ENCODE results near the gene C19orf44.
"Not testable (repeated sequence)": the region's sequence is repeated elsewhere in the genome, so short reads cannot be mapped to it uniquely, and the experiment has no call there.

The C19orf44 gene

GRCh38 chr19:16551902-16552301 lies 55.7 kb downstream of the C19orf44 start:
- H3K27ac Mint-ChIP-seq, ATAC-seq, DNase-seq, H3K9me3 Mint-ChIP-seq, H3K27me3 Mint-ChIP-seq, H3K4me3 Mint-ChIP-seq, H3K4me1 Mint-ChIP-seq: not testable (repeated sequence)
- H3K36me3 Mint-ChIP-seq (ENCODE audit: low read depth), result peaks cover 24% of the 10 kb centered on the region

- DNase-seq (no peak), ATAC-seq (no peak)
- H3K27me3 Mint-ChIP-seq, result no peaks in the 10 kb centered on the region
- H3K9me3 Mint-ChIP-seq, result no peaks in the 10 kb centered on the region
- peaks cover 9% of the 10 kb centered on the region for H3K4me1 Mint-ChIP-seq
- H3K36me3 Mint-ChIP-seq (ENCODE audit: low read depth), result peaks cover 34% of the 10 kb centered on the region
- no peak overlapping the region for H3K4me3 Mint-ChIP-seq
- H3K27ac Mint-ChIP-seq, result no peak overlapping the region
Observed at GRCh38 chr19:16554776-16555175, 58.6 kb downstream of the C19orf44 start.

GRCh38 chr19:16559780-16560276 lies 63.6 kb downstream of the C19orf44 start:
- Mint-ChIP-seq H3K27ac (no peak overlapping the region), H3K36me3 (ENCODE audit: low read depth) (peaks cover 55% of the 10 kb centered on the region)

GRCh38 chr19:16561382-16561781 lies 65.2 kb downstream of the C19orf44 start:
- no peak for ATAC-seq
- H3K4me1 Mint-ChIP-seq, result peaks cover 11% of the 10 kb centered on the region
- H3K27me3 Mint-ChIP-seq, result no peaks in the 10 kb centered on the region
- no peak overlapping the region for H3K27ac Mint-ChIP-seq
- H3K36me3 Mint-ChIP-seq (ENCODE audit: low read depth), result peaks cover 55% of the 10 kb centered on the region
- no peak overlapping the region for H3K4me3 Mint-ChIP-seq
- no peaks in the 10 kb centered on the region for H3K9me3 Mint-ChIP-seq
- no peak for DNase-seq

More at GRCh38 chr19:16559780-16560276, 63.6 kb downstream of the C19orf44 start:
- H3K9me3 Mint-ChIP-seq, result no peaks in the 10 kb centered on the region
- ATAC-seq (no peak), DNase-seq (no peak)
- H3K27me3 Mint-ChIP-seq, result no peaks in the 10 kb centered on the region
- H3K4me1 Mint-ChIP-seq, result peaks cover under 1% of the 10 kb centered on the region
- H3K4me3 Mint-ChIP-seq, result no peak overlapping the region

- no peak for ATAC-seq
- no peak for DNase-seq
- H3K9me3 Mint-ChIP-seq, result no peaks in the 10 kb centered on the region
- H3K36me3 Mint-ChIP-seq (ENCODE audit: low read depth), result peaks cover 59% of the 10 kb centered on the region
- H3K4me3 Mint-ChIP-seq, result no peak overlapping the region
- H3K4me1 Mint-ChIP-seq, result peaks cover 17% of the 10 kb centered on the region
- H3K27me3 Mint-ChIP-seq, result no peaks in the 10 kb centered on the region
- H3K27ac Mint-ChIP-seq, result no peak overlapping the region
Observed at GRCh38 chr19:16562608-16563025, 66.4 kb downstream of the C19orf44 start.

GRCh38 chr19:16564842-16565241 lies 68.6 kb downstream of the C19orf44 start:
- no peak for ATAC-seq
- Mint-ChIP-seq H3K4me1 (peaks cover 17% of the 10 kb centered on the region), H3K27ac (peak overlapping the region; percentile 34), H3K36me3 (ENCODE audit: low read depth) (peaks cover 65% of the 10 kb centered on the region), H3K4me3 (no peak overlapping the region), H3K9me3 (no peaks in the 10 kb centered on the region), H3K27me3 (no peaks in the 10 kb centered on the region)
- no peak for DNase-seq

GRCh38 chr19:16566161-16566560 lies 70.0 kb downstream of the C19orf44 start:
- DNase-seq (peak; percentile 40), ATAC-seq (peak; percentile 85)
- H3K27ac Mint-ChIP-seq, result peak overlapping the region; percentile 93
- H3K36me3 Mint-ChIP-seq (ENCODE audit: low read depth), result peaks cover 66% of the 10 kb centered on the region
- peak overlapping the region; percentile 57 for H3K4me3 Mint-ChIP-seq
- H3K9me3 Mint-ChIP-seq, result no peaks in the 10 kb centered on the region
- H3K4me1 Mint-ChIP-seq, result peaks cover 27% of the 10 kb centered on the region
- H3K27me3 Mint-ChIP-seq, result no peaks in the 10 kb centered on the region

GRCh38 chr19:16566702-16567101 lies 70.5 kb downstream of the C19orf44 start:
- Mint-ChIP-seq H3K36me3 (ENCODE audit: low read depth) (peaks cover 60% of the 10 kb centered on the region), H3K27me3 (no peaks in the 10 kb centered on the region), H3K9me3 (no peaks in the 10 kb centered on the region), H3K4me3 (no peak overlapping the region), H3K27ac (peak overlapping the region; percentile 93), H3K4me1 (peaks cover 31% of the 10 kb centered on the region)
- no peak for DNase-seq
- no peak for ATAC-seq

GRCh38 chr19:16569609-16570320 lies 73.6 kb downstream of the C19orf44 start:
- Mint-ChIP-seq H3K27me3 (no peaks in the 10 kb centered on the region), H3K4me3 (peak overlapping the region; percentile 99), H3K9me3 (no peaks in the 10 kb centered on the region), H3K36me3 (ENCODE audit: low read depth) (peaks cover 53% of the 10 kb centered on the region), H3K27ac (no peak overlapping the region), H3K4me1 (peaks cover 55% of the 10 kb centered on the region)
- DNase-seq (no peak), ATAC-seq (no peak)
